ENCODE measurements around the gene UBAC2.
A peak's percentile ranks its signal among the peaks of the same experiment; 100 is the strongest.
"Not testable (repeated sequence)": the region's sequence is repeated elsewhere in the genome, so short reads cannot be mapped to it uniquely, and the experiment has no call there.

The UBAC2 gene

DNA sequence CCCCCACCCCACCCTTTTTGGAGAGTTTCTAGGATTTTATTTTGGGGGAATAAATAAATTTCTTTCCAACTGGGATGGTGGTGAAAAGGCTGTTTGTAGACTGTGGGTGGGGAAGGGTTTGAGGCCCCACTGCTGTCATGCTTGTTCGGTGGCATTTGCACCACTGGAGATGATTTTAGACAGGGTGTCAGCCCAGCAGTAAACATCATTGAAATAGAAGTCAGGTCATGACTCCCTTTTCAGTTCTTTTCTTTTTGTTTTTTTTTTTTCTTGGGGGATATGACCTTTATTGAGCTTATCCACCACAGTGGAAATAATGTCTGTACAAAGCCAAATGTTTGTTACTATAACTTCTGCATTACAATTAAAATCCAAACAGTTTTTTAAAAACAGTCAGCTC lies 14.1 kb downstream of the UBAC2 start:
- no peak for DNase-seq (ENCODE audit: low read depth)

DNA sequence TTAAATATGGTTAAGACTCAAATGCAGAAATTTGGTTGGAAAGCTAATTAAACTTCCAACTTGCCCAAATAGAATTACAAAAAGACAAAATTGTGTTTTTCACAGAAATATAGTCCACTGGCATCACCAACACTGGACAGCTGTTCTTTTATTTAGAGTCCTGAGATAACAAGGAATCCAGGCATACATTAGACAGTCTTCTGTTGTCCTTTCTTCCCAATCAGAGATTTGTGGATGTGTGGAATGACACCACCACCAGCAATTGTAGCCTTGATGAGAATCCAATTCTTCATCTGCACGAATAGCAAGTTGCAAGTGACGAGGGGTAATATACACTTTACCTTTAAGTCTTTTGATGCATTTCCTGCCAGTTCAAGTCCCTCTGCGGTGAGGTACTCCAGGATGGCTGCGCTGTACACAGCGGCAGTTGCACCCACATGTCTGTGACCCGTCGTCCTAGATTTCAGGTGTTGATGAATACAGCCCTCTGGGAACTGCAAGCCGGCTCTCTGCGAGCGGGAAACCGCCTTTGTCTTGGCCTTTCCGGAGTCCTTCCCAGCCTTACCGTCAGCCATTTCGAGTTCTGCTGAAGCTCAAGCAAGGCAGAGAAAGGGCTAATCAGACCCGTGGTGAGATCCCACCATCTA lies 14.7 kb downstream of the UBAC2 start:
- DNase-seq (ENCODE audit: low read depth), result peak; percentile 56

DNA sequence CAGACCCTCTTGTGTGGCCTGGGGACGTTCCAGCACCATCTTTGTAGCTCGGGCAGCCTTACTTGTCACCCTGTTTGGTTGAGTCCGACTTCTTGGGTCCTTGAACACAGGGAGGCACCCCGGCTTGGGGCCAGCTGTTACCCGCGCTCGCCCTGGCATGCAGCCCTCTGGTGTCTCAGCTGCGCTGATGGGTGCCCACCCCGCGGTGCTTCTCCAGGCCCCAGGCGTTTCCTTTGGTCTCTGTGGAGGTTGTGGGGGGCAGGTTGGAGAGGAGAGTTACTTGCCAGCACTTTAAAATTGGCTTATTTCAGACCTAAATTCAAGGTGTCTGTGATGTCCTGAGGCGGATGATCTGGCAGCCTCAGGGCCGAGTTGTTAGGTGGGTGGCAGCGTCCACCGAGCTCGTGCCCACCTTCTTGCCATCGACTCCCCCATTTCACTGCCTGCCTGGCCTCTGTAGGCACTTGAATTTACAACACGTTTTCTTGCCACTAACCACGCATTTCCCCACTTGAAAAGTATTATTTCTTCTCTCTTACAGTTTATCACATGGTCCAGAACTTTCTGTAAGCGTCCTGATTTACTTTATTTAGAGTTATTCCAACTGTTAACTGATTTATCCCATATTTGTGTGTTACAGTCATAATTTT lies 16.9 kb downstream of the UBAC2 start:
- no peak for DNase-seq (ENCODE audit: low read depth)

DNA sequence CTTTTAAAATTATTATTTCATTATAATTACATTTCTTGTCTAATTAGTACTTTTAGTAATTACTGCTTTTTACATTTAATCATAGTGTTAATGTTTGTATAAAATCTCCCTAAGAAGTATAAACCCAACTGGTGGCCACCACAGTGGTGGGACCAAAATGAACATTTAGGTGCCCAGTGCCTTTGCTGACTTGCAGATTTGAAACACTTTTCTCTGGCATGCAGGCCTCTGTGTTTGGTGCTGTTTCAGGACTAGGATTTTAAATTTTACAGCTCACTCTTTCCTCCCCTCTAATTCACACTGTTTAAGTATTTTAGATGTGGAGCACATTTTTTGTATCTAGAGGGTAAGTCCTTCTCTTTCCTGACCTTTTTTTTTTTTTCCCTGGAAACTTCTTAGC lies 17.5 kb downstream of the UBAC2 start:
- no peak for DNase-seq (ENCODE audit: low read depth)

DNA sequence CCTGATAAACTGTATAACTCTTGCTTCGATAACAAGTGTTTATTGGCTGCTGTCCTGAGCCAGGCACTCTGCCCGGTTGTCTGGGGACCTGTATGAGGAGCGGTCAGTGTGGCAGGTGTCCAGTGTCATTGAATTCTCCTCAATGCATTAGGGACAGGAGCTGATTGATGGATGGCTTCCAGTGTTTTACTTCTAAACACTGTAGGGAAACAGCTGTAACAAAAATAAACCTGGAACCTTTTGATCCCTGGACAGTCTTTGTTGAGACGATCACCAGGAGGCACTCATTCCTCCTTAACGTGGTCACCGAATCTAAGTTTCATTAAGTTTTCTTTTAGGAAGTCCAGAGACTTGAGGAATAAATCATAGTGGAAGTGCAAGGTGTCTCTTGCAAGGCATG lies 17.9 kb downstream of the UBAC2 start:
- no peak for DNase-seq (ENCODE audit: low read depth)

DNA sequence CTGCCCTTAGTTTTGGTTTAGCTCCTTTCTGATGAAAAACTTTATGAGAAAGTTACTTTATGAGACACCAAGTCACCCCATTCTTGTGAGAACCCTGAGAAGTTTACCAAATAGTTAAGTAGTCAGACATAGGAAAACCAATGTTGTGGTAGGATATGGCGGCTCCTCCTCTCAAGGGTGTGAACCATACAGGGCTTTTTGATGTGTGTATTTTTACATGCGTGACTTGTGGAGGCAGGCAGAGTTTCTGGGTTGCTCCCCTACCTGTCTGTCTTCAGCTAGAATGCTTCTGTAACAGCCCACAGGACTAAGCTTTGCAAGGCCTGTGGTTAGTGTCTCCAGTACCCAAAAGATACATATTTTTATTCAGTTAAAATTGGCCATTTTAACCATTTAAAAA lies 18.3 kb downstream of the UBAC2 start:
- peak; percentile 58 for DNase-seq (ENCODE audit: low read depth)

DNA sequence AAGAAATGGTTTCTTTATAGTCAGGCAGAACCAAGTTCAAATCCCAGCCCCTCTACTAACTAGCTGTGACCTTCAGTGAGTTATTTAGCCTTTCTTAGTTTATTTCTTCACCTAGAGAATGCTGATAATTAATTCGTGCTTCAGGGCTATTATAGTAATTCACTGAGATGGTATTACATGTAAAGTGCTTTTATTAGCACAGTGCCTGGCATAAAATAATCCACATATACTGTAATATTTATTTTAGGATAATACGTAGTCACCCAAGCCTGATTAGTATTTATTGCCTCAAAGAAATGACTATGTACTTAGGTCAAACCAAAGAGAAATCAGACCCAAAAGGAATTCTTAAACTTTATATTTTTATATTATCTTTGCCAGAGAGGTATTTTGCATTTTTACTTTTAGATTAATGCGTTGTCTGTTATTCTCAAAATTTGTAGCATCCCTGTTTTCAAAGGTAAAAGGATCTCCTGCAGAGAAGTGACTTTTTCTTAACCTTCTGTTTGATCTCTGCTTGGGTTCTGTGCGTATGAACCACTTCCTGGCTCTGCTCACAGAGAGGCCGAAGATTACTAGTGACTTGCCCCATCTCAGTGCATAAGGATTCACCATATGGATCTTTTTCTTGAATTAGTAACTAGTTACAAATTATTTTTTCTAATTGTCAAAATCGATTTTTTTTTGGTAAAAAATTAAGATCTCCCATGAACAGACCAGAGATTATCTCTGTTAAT lies 19.7 kb downstream of the UBAC2 start:
- DNase-seq (ENCODE audit: low read depth), result no peak

DNA sequence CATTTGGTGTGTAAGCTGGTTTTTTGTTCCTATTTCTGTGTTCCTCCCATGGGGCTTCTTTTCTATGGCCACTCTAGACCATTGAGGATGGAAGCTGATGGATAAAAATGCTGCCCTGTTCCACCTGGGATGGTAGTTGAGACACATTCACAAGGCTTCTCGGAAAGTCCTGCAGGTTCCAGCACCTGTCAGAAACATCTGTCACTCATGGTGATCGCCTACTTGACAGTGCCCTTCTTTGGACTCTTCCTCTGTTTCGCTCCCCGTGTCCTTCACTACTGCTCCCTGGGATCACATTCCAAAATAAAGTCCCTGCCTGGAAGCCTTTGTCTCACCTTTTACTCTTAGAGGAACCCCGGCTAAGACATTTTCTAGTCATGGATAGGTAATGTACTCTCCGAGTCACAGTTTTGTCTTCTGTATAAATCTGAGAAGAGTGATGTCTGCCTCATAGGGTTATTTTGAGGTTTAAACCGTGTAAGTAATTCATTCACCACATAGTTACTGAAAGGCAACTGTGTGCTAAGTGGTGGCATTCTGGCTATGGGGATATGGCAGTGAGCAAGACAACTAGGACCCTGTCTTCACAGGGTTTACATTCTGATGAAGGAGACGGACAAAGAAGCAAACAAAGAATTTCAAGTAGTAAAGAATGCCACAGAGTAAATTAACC lies 21.0 kb downstream of the UBAC2 start:
- DNase-seq (ENCODE audit: low read depth), result no peak

DNA sequence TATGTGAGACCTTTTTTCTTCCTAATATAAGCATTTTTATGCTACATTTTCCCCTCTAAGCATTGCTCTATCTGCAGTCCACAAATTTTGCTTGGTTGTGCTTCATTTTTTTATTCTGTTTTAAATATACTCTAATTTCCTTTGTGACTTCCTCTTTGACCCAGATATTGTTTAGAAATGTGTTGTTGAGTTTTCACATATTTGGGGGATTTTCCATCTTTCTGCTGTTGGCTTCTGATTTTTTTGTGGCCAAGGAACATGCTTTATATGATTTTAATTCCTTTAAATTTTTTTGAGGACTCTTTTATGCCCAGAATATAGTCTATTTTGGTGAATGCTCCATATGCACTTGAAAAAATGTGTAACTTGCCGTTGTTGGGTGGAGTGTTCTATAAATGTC lies 22.9 kb downstream of the UBAC2 start:
- DNase-seq (ENCODE audit: low read depth), result no peak

DNA sequence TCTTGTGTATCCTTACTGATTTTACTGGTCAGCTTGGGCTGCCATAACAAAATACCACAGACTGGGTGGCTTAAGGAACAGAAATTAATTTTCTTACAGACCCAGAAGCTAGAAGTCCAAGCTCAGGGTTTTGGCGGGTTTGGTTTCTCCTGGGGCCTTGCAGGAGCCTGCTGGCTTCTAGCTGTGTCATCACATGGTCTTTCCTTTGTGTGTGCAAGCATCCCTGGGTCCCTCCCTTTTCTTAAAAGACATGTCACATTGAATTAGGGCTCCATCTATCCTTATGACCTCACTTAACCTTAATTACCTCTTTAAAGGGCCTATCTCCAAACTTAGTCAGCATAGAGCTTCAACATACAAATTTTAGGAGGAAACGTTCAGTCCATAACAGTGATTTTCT lies 23.4 kb downstream of the UBAC2 start:
- DNase-seq (ENCODE audit: low read depth), result no peak

DNA sequence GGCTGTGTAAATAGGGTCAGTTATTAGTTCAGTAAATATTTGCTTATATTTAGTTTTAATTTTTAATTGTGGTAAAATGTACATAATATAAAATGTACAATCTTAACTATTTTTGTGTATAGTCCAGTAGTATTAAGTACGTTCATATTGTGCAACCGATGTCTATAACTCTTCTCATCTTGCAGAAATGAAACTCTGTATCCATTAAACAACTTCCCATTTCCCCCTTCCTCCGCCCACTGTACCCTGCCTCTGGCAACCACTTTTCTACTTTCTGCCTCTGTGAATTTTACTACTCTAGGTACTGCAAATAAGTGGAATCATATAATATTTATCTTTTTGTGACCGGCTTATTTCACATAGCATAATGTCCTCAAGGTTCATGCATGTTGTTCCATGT lies 24.4 kb downstream of the UBAC2 start:
- DNase-seq (ENCODE audit: low read depth), result no peak

DNA sequence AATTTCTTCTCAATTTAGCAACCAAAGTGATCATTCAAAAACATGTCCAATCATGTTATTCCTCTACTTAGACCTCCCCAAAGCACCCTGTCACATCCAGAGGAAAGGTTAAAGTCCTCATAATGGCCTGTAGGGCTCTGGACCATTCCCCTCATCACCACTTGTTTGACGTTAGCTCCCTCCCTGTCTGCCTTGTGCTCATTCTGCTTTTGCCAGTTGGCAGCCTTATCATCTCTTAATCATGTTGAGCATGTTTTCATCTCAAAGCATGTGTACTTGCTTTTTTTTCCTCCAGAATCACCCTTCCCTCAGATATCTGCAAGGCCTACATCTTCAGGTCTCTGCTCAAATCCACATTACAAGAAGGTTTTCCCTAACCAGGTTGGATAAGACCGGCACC lies 25.9 kb downstream of the UBAC2 start:
- DNase-seq (ENCODE audit: low read depth), result no peak

DNA sequence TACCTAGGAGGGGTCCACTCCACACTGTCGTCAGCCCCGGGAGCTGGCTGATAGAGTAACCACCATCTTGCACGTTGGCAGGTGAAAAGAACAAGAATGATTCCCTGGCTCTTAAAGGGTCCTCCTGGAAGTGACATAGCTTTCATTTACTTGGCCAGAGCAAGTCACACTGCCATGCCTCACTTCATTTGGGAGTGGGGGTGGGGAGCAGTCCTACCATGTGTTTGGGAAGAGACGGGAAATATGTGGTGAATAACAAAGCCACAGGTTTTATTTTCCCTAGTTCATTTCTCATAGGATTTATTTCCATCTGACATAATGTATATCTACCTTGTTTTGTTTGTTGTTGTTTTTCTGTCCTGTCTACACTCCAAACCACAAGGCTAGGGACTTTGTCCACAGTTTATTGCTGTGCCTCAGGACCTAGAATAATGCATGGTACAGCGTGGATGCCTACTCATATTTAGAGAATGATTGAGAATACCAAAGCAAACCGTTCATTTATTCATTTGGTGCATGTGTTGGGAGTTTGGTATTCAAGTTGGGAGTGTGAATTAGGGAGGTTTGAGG lies 26.8 kb downstream of the UBAC2 start:
- DNase-seq (ENCODE audit: low read depth), result no peak

DNA sequence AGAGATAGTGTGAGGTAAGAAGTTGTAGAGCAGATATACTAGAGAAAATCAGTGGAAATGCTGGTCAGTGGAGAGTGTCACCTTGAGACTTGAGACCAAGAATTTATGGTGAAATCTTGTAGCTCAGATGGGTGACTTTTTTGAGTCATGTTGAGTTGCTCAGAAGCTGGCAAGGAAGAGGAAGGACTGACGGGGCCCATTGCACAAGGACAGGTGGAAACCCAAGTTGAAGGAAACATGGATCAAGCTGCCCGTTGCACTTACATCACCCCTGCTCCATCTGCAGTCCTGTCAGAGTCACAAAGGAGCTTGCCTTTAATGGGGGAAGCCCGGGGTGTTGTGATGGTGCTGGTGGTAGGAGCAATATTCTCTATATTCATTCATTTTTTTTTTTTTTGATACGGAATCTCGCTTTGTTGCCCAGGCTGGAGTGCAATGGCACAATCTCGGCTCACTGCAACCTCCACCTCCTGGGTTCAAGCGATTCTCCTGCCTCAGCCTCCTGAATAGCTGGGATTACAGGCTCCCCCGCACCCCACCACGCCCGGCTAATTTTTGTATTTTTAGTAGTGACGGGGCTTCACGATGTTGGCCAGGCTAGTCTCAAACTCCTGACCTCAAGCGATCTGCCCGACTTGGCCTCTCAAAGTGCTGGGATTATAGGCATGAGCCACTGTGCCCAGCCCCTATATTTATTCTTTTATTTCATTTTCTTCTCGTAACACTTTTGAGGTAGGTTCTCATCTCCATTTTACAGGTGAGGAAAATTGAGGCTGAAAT lies 27.4 kb downstream of the UBAC2 start:
- DNase-seq (ENCODE audit: low read depth), result no peak

DNA sequence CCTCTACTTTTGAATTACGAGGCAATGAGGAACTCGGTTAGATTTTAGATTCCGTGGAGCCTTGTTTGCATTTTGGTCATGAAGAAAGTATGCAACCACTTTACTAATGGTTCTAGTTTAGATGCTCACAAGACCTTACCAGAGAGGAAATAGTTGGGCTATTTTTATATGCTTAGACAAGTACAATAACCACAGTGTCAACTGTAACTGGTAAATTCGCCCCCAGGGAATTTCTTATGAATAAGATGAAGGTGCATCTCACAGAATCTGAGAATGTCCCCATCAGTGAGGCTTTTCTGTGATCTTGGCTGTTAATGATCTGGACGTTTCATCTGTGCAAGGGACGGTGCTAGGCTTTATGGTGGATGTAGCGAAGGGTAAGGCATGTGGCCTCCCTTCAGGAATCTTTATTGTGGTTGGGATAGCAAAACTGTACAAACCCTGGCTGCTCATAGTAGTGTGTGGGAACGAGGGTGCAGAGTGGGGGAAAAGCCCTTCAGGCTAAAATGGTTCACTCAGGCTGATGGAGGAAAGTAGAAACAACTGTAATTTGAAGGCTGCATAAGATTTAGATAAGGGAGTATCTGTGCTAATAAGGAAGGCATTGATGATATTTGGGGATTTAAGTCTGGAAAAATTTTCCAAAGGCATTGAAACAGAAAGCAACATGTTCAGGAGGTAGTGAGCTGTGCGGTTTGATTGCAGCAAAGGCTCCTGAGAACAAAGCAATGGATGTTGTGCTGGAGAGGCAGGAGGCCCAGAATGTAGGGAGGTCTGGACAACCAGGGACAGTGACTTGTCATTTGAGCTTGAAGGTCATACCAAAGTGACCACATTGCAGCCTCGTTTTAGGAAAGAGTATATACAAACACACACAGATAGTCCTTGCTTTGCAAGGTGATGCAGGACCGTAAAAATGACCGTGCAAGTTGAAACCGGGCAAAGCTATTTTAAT lies 28.4 kb downstream of the UBAC2 start:
- no peak for DNase-seq (ENCODE audit: low read depth)

DNA sequence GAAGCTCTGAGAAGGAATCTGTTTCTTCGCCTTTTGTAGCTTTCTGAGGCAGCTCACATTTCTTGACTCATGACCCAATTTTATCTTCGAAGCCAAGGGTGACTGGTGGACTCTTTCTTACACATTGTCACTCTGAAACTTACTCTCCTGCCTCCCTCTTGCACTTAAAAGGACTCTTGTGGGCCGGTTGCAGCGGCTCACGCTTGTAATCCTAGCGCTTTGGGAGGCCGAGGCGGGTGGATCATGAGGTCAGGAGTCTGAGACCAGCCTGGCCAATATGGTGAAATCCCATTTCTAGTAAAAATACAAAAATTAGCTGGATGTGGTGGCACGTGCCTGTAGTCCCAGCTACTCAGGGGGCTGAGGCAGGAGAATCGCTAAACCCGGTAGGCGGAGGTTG lies 29.9 kb downstream of the UBAC2 start:
- DNase-seq (ENCODE audit: low read depth), result not testable (repeated sequence)

DNA sequence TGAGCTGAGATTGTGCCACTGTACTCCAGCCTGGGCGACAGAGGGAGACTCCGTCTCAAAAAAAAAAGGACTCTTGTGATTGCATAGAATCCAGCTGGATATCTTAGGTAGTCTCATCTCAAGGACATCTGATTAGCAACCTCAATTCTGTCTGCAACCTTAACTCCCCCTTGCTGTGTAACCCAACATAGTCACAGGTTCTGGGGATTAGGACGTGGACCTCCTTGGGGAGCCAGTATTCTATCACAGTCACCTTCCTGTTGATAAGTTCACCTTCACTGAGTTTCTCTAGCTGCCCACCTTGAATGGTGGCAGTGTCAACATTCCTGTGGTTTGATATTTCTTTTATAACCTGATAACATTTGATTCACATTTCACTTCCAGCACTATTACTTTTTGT lies 30.3 kb downstream of the UBAC2 start:
- no peak for DNase-seq (ENCODE audit: low read depth)

DNA sequence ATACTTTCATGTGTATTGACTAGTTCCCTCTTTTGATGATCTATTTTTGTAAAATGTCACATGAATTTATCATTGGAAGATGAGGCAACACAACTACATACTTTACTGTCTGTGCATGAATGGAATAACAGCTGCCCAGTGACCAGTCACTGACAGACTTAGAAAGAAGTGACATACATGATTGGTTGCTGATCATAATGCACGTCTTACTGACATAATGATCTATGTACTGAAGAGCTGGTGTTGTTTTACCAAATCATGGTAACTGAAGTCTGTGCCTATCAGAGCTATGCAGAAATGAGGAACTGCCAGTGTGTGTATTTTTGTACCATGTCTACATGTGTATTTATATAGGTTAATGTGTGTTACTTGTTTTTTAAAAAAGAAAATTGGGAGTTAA lies 31.1 kb downstream of the UBAC2 start:
- DNase-seq (ENCODE audit: low read depth), result no peak

DNA sequence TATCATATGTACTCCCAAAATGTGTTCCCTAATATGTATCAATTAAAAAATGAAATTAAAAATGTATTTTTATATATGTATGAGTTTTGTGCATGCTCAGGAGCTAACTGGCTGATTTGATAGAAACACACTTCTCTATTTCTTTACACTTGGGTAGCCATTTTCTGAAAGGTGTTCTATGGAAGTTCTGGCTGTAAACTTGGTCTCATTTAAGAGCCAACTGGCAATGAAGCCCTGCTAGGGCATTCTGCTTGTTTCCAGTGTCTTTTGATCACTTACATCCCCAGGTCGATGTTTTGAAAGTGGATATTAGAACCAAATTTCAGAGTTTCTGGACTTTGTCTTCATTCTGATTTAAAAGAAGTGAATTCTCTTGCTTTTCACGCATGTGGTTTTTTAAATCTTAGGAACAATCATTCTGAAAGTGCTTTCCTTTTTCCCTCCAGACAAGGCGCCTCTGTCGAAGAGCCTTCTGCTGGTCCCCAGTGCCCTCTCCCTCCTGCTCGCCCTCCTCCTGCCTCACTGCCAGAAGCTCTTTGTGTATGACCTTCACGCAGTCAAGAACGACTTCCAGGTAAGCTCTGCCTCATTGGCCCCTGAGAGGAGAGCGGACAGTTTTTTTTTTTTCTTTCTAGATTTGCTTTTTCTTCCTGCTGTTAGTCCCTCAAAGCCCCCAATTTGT lies 37.5 kb downstream of the UBAC2 start:
- DNase-seq (ENCODE audit: low read depth), result no peak

DNA sequence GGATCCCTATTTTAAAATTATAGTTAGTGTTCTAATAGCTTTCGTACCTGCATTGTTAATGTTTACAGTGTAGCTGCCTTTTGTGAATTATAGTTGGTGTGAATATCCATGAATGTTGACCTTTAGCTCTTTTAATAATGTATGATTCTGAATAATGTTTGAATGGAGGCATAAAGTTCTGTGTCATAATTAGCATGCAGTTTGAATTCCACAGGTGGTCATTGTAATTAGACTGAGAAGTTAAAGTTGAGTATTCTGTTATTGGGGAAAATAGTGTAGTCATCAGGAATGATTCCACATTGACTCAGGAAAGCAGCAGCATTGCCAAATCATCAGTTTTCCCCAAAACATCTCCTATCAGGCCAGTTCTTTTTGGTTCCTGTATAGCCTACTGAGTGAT lies 45.4 kb downstream of the UBAC2 start:
- DNase-seq (ENCODE audit: low read depth), result no peak
